HG03460 (cell line): ENCODE results near the gene MIER1.
A peak's percentile ranks its signal among the peaks of the same experiment; 100 is the strongest.
"Not testable (repeated sequence)": the region's sequence is repeated elsewhere in the genome, so short reads cannot be mapped to it uniquely, and the experiment has no call there.

Source experiments
- ATAC-seq: cut with Tn5 transposase; IDR thresholded peaks from one replicate; pipeline ENCODE4 v1.9.1; 2021; ENCODE audit not compliant: unreplicated experiment

The MIER1 gene

GRCh38 chr1:66937529-66938234 lies 12.9 kb downstream of the MIER1 start:
- ATAC-seq, result no peak

GRCh38 chr1:66938613-66939012 lies 13.8 kb downstream of the MIER1 start:
- no peak for ATAC-seq

DNA sequence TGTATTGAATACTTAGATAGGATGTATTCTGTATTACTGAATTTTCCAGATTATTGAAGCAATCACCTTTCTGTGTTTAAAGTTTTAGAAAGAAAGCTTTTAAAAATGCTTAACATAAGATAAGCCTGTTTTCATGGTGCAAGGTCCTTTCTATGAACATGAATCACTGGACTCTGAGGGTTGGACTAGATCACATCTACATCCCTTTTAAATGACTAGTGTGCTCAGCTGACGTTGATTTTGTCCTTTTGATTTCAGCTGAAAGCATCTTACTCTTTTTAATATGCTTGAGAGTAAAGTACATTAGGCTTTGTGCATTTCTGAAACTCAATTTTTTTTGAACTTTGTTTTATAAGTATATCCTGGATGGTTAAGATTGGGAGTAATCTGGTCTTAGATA lies 16.2 kb downstream of the MIER1 start:
- no peak for ATAC-seq

GRCh38 chr1:66943361-66943969 lies 18.7 kb downstream of the MIER1 start:
- no peak for ATAC-seq

GRCh38 chr1:66944330-66945274 lies 19.8 kb downstream of the MIER1 start:
- no peak for ATAC-seq

DNA sequence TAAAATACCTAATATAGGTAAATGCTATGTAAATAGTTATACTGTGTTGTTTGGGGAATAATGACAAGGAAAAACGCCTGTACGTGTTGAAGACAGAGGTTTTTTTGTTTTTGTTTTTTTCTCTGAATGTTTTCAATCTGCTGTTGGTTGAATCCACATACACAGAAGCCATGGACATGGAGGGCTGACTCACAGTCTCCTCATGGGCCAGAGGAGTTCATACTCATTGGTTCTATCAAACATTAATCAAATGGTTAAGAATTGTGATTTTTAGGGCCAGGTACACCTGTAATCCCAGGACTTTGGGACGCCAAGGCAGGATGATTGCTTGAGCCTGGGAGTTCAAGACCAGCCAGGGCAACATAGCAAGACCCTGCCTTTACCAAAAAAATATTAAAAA lies 20.5 kb downstream of the MIER1 start:
- ATAC-seq, result no peak

DNA sequence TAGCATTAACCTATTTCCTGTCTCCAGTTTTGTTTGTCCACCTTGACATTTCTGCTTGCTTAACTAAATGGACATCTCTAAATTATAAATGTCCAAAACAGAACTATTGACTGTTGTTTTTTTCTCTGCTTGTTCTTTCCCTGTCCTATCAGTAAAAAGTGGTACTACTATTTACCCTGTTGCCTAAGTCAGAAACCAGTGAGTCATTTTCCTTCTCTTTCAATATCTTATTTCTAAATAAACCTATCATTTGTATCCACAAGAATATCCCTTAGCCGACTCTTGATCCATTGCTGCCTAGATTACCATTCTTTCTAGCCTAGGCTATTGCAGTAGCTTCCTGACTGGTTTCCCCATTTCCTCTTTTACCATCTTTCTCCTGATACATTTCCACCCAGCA lies 22.5 kb downstream of the MIER1 start:
- no peak for ATAC-seq

DNA sequence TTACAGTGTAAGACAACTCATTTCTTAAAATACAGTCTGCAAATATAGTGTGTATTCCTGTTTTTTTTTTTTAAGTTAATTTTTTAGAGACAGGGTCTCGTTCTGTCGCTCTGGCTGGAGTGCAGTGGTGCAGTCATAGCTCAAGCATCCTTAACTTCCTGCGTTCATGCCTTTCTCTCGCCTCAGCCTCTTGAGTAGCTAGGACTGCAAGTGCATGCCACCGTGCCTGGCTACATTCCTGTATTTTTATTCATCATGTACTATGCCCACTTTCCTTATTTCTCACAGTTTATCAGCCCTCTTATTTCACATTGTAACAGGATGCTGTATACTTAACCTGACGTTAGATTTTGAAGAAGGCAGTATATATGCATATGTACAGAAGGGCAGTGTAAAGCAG lies 26.7 kb downstream of the MIER1 start:
- no peak for ATAC-seq

DNA sequence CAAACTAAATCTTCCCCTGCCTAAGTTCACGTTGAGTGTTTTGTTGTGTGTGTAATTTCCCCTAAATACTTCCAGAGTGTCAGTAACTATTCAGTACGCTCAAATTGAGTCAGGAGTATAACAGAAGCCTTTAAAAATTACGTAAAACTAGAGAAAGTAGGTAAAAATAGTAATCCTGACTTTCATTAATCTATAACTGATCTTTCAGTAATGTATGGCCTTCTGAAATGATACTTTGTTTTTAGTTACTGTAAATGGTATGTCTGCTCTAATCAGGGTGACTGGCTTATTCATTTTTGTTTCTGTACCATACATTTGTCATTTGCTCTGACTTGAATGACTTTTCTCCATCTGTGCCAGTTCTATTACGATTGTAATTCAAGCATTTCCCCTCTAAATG lies 29.4 kb downstream of the MIER1 start:
- peak; percentile 86 for ATAC-seq

DNA sequence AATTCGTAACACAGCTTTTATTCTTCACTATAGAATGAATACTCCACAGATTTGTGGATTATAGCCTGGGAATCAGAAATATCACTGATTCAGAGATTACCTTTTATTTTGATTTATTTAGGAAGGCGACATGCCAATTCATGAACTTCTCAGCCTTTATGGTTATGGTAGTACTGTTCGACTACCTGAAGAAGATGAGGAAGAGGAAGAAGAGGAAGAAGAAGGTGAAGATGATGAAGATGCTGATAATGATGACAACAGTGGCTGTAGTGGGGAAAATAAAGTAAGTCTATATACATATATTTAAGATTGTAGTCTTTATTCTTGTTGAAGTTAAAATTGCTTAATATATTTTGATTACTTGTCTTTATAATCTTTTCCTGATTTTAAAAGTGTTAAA lies 33.1 kb downstream of the MIER1 start:
- no peak for ATAC-seq

GRCh38 chr1:66966188-66966873 lies 41.5 kb downstream of the MIER1 start:
- not testable (repeated sequence) for ATAC-seq

DNA sequence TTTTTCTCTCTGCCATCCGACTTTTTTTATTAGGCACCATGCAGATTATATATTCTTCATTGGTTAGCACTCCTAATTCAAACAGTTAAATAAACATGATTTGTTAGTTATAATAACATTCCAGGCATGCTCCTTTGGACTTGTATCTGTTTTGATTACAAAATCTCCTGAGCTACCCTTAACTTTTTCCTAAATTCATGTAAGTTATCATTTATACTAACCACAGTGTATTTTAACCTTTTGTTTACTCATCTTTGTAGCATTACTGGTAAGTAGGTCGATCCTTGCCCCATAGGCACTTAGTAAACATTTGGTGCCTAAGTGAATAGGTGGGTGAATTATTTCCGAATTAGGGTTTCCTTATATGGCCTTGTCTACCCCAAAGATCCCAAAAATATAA lies 43.8 kb downstream of the MIER1 start:
- no peak for ATAC-seq

- ATAC-seq, result no peak
Observed at GRCh38 chr1:66978201-66978600, 53.4 kb downstream of the MIER1 start.

GRCh38 chr1:66979621-66980020 lies 54.8 kb downstream of the MIER1 start:
- ATAC-seq, result not testable (repeated sequence)

- ATAC-seq, result no peak
Observed at GRCh38 chr1:66980745-66981367, 56.1 kb downstream of the MIER1 start.

GRCh38 chr1:66981679-66982078 lies 56.9 kb downstream of the MIER1 start:
- ATAC-seq, result no peak

- peak; percentile 55 for ATAC-seq
Observed at GRCh38 chr1:66982561-66983260, 57.9 kb downstream of the MIER1 start.

- ATAC-seq, result peak; percentile 87
Observed at GRCh38 chr1:66984491-66984890, 59.7 kb downstream of the MIER1 start.

- ATAC-seq, result no peak
Observed at GRCh38 chr1:66985835-66986234, 61.0 kb downstream of the MIER1 start.

DNA sequence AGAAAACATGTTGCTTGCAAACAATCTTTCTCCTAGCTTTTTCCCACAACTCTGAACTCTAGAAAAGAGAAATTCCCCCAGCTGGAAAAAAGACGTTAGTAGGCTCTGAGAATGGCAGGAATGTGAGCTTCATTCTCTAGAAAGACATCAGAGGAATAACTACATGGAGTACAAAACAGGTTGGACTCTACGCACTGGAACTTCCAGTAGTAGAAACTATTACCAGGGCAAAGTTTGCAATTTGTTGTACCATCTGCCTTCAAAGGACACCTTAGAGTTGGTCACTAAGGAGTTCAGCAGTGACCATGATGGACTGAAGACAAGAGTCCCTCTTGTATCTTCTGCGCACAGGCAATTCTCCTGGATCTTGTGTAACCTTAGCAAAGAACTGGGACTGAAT lies 68.3 kb downstream of the MIER1 start:
- ATAC-seq, result no peak
